HUES64 (cell line): ENCODE results near the gene DNAAF9.

Experiments used
- H3K27ac ChIP-seq: 2 replicates; pipeline ENCODE4 v1.7.0; 2013; ENCODE audit warnings: low read depth, low read length, inconsistent platforms
- H3K27me3 ChIP-seq: 2 replicates; pipeline ENCODE4 v1.6.1; 2013; ENCODE audit warnings: mild to moderate bottlenecking, low read length; ENCODE audit not compliant: insufficient read depth
- H3K36me3 ChIP-seq: 2 replicates; pipeline ENCODE4 v1.6.1; 2013; ENCODE audit warnings: mild to moderate bottlenecking, low read length; ENCODE audit not compliant: insufficient read depth
- H3K4me1 ChIP-seq: 2 replicates; pipeline ENCODE4 v1.6.1; 2013; ENCODE audit warnings: mild to moderate bottlenecking, low read length, moderate library complexity; ENCODE audit not compliant: insufficient read depth
- H3K4me3 ChIP-seq: 2 replicates; pipeline ENCODE4 v1.5.1; 2013; ENCODE audit warnings: mild to moderate bottlenecking, low read length, moderate library complexity
- H3K9ac ChIP-seq: 2 replicates; pipeline ENCODE4 v1.6.1; 2013; ENCODE audit warnings: mild to moderate bottlenecking, low read depth, low read length
- H3K9me3 ChIP-seq: 2 replicates; pipeline ENCODE4 v1.6.1; 2013; ENCODE audit warnings: low read depth, low read length; ENCODE audit not compliant: insufficient read depth
- WGBS: fragments of 150-250, 120-280 bp; methylation state at CpG from one replicate; pipeline ENCODE4 v1.1.7; 2013; ENCODE audit warnings: missing lambda C conversion rate; 5-methylcytosine and 5-hydroxymethylcytosine counted together

Gene DNAAF9

GRCh38 chr20:3410464-3410863, 3.0 kb upstream of the DNAAF9 start:
- Histone ChIP-seq H3K36me3 (no peaks in the 10 kb centered on the region), H3K4me3 (no peak overlapping the region), H3K4me1 (peaks cover 4% of the 10 kb centered on the region), H3K27me3 (peaks cover 12% of the 10 kb centered on the region), H3K9me3 (no peaks in the 10 kb centered on the region), H3K9ac (no peak overlapping the region), H3K27ac (no peak overlapping the region)
- 95% methylated on average over 2 of the region's 2 CpGs for WGBS

GRCh38 chr20:3409417-3409816, 1.9 kb upstream of the DNAAF9 start:
- H3K36me3 ChIP-seq: no peaks in the 10 kb centered on the region
- 90% methylated on average over 10 of the region's 10 CpGs for WGBS
- H3K27ac ChIP-seq: no peak overlapping the region
- H3K27me3 ChIP-seq: peaks cover 16% of the 10 kb centered on the region
- no peak overlapping the region for H3K9ac ChIP-seq
- peaks cover 4% of the 10 kb centered on the region for H3K4me1 ChIP-seq
- no peaks in the 10 kb centered on the region for H3K9me3 ChIP-seq
- H3K4me3 ChIP-seq: no peak overlapping the region

DNA sequence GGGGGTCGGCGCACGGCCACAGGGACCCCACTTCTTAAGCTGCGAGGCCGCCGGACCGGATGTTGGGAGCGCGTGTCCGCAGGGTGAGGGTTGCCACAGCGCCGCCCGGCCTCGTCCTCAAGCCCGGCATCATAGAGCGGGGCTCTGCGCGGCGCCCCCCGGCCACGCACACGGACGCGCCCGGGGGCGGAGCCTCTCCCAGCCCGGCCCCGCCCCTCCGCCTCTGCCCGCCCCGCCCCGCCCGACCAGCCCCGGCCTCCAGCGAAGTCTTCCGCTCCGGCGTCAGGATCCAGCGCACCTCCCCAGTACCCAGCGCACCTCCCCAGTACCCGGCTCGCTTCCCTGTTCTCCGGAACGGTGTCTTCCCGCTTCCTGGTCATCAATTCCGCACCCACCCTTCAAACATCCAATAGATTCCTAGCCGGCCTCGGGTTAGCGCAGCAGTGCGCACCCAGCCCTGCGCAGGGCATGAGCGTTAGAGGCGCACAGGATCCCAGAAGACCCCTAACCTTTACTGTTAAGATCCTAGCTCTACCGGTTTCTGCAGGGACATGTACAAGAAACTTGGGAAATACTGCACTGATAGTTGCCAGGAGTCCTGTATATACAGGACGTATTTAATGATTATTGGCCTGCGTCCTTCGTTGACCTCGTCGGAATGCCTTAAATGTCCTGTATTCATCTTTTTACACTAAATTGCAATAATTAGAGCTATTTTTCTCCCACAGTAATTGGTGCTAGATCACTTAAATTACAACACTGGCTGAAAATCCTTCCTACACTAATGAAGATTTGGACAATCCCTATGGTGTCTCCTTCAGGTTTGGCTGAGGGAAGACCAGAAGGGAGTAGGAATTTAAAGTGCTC, 535 bp upstream of the DNAAF9 start:
- no peak overlapping the region for H3K27ac ChIP-seq
- peaks cover 16% of the 10 kb centered on the region for H3K27me3 ChIP-seq
- H3K4me1 ChIP-seq: peaks cover 4% of the 10 kb centered on the region
- under 1% methylated on average over 59 of the region's 59 CpGs for WGBS
- H3K4me3 ChIP-seq: peak overlapping the region; percentile 59
- no peaks in the 10 kb centered on the region for H3K36me3 ChIP-seq
- H3K9me3 ChIP-seq: no peaks in the 10 kb centered on the region
- H3K9ac ChIP-seq: no peak overlapping the region

DNA sequence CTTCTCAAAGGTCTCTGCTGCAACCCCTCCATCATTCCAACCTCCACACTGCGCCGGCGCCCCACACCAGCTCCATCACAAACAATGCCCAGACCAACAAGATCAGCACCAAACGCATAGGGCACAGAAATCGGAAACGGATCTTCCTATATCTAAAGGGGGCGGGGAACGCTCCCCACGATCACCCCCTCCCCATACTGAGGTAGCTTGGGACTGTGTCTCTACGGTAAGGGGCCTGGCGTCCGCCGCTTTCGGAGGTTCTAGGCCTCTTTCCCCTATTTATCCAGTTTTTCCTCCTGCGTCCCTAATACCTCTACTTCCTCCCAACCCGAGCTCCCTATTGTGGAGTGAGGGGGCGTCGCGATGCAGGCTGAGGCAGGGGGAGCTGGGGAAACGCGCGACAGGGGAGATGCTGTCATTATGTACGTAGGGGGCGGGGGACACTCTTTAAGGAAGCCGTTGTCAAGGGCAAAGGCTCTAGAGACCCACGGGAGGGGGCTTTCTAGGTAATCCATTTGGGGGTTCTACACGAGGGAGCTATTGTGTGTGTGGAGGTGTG, 909 bp downstream of the DNAAF9 start:
- Histone ChIP-seq H3K4me3 (peak overlapping the region; percentile 59), H3K36me3 (no peaks in the 10 kb centered on the region), H3K9ac (peak overlapping the region; percentile 59; the same call in 1 of the 2 replicates), H3K9me3 (no peaks in the 10 kb centered on the region), H3K4me1 (peaks cover 4% of the 10 kb centered on the region), H3K27me3 (peaks cover 16% of the 10 kb centered on the region), H3K27ac (no peak overlapping the region)
- WGBS: 4% methylated on average over 27 of the region's 27 CpGs

- peak overlapping the region; percentile 59 for H3K4me3 ChIP-seq
- H3K27ac ChIP-seq: no peak overlapping the region
- H3K9me3 ChIP-seq: no peaks in the 10 kb centered on the region
- H3K4me1 ChIP-seq: peaks cover 4% of the 10 kb centered on the region
- H3K27me3 ChIP-seq: peaks cover 16% of the 10 kb centered on the region
- H3K9ac ChIP-seq: no peak overlapping the region
- no peaks in the 10 kb centered on the region for H3K36me3 ChIP-seq
- WGBS: 87% methylated on average over 3 of the region's 3 CpGs
Measured at GRCh38 chr20:3405696-3406358, 1.6 kb downstream of the DNAAF9 start.

GRCh38 chr20:3405139-3405538, 2.3 kb downstream of the DNAAF9 start:
- H3K27ac ChIP-seq: no peak overlapping the region
- no peaks in the 10 kb centered on the region for H3K9me3 ChIP-seq
- peaks cover 16% of the 10 kb centered on the region for H3K27me3 ChIP-seq
- WGBS: 67% methylated on average over 2 of the region's 2 CpGs
- peaks cover 4% of the 10 kb centered on the region for H3K4me1 ChIP-seq
- H3K36me3 ChIP-seq: no peaks in the 10 kb centered on the region
- no peak overlapping the region for H3K9ac ChIP-seq
- H3K4me3 ChIP-seq: no peak overlapping the region

GRCh38 chr20:3404402-3404801, 3.1 kb downstream of the DNAAF9 start:
- Histone ChIP-seq H3K4me3 (no peak overlapping the region), H3K36me3 (no peaks in the 10 kb centered on the region), H3K27me3 (peaks cover 16% of the 10 kb centered on the region), H3K9me3 (no peaks in the 10 kb centered on the region), H3K27ac (no peak overlapping the region), H3K4me1 (peaks cover 4% of the 10 kb centered on the region), H3K9ac (no peak overlapping the region)
- WGBS: 96% methylated on average over 4 of the region's 4 CpGs

- Histone ChIP-seq H3K9ac (no peak overlapping the region), H3K4me3 (no peak overlapping the region), H3K36me3 (no peaks in the 10 kb centered on the region), H3K27ac (no peak overlapping the region), H3K4me1 (peaks cover 4% of the 10 kb centered on the region), H3K9me3 (no peaks in the 10 kb centered on the region), H3K27me3 (peaks cover 16% of the 10 kb centered on the region)
- 93% methylated on average over 2 of the region's 2 CpGs for WGBS
Measured at GRCh38 chr20:3403741-3404140, 3.7 kb downstream of the DNAAF9 start.

DNA sequence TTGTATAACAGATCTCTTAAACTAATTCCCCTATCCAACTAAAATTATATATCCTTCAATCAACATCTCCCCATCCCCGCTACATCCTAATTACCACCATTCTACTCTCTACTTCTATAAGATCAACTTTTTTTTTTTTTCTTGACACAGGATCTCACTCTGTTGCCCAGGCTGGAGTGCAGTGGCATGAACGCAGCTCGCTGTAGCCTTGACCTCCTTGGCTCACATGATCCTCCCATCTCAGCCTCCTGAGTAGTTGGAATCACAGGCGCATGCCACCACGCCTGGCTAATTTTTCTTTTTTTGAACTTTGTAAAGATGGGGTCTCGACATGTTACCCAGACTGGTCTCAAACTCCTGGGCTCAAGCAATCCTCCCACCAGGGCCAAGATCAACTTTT, 5.0 kb downstream of the DNAAF9 start:
- Histone ChIP-seq H3K9me3 (no peaks in the 10 kb centered on the region), H3K9ac (no peak overlapping the region), H3K36me3 (no peaks in the 10 kb centered on the region), H3K27ac (no peak overlapping the region), H3K4me1 (peaks cover 4% of the 10 kb centered on the region), H3K4me3 (no peak overlapping the region), H3K27me3 (peaks cover 16% of the 10 kb centered on the region)
- 96% methylated on average over 6 of the region's 6 CpGs for WGBS

DNA sequence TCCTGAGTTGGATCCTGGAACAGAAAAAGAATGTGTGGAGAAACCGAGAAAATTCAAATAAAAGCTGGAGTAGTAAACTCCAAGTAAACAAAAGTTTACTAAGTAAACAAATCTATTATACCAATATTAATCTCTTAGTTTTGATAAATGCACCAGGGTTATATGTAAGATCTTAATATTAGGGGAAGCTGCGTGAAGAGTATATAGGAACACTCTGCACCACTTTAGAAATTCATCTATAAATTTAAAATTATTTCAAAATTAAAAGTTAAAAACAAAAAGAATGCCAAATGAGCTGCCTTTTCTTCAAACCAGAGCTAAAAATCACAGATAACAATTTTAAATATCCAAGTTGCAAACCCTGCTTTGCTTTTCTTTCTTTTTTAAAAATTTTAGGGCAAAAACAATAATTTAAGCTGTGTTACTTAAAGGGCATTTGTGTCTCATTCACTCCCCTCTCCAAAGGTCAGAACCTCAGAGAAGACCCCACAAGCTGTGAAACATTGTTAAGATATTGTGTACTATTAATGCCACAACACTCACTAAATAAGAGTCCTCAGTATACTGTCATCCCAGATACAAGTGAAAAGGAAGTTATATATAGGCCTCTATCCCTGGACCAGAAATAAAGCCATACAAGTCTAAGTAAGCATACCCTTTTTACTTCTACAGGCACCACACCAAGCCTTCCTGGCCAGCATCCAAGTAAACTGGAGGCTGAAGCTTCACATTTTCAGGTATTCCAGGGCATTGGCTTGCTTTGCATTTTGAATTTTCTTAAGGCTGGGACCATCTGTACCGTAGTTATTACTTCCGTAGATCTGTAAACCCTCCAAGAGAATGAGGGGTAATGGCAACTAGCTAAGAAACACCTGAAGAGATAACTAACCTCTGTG, 7.0 kb downstream of the DNAAF9 start:
- no peak overlapping the region for H3K4me3 ChIP-seq
- 0 out of 2 replicates have a peak, but pooled peaks cover 5% of the 10 kb centered on the region for H3K9me3 ChIP-seq
- WGBS: 100% methylated on average over 2 of the region's 4 CpGs
- no peak overlapping the region for H3K27ac ChIP-seq
- no peaks in the 10 kb centered on the region for H3K4me1 ChIP-seq
- no peaks in the 10 kb centered on the region for H3K36me3 ChIP-seq
- peaks cover 4% of the 10 kb centered on the region; the same call in 1 of the 2 replicates for H3K27me3 ChIP-seq
- H3K9ac ChIP-seq: no peak overlapping the region
